Endothelial cell of umbilical vein (primary cell): ENCODE measurements around the gene IFT74. TPM values are rescaled to one million over a fixed set of nuclear protein-coding genes. Genes with fewer than 3 reads are reported as not detected.

Source experiments
- BruUV-seq: library from RNA; stranded (reverse); fragments of 400-500 nt; replicated peaks from 2 replicates; lab custom pipeline; 2021; lab: Mats Ljungman, UMichigan
- CTCF ChIA-PET: fragments of 300-600, 350-600 bp; sonication (Branson Sonifier 250); formaldehyde crosslinking; loops from one replicate; lab custom pipeline; 2021; ENCODE audit warnings: antibody characterized with exemption, inconsistent platforms; lab: Charles Lee
- POLR2A ChIA-PET: fragments of 300-600, 350-600 bp; sonication (Branson Sonifier 250); formaldehyde crosslinking; loops from one replicate; lab custom pipeline; 2021; ENCODE audit warnings: antibody characterized with exemption, inconsistent platforms; lab: Charles Lee
- DNase-seq: peaks from one replicate; pipeline ENCODE4 v3.0.0-alpha.2; 2011; ENCODE audit warnings: low read depth, low spot score
- FAIRE-seq: peaks from 2 replicates; lab custom pipeline; 2011; peaks lifted over from hg19 to GRCh38; lab: Jason Lieb, UNC
- H2AFZ ChIP-seq: 2 replicates; pipeline ENCODE4 v1.6.0; 2012; ENCODE audit warnings: low read depth, low read length, control low read depth, inconsistent platforms
- H3K27ac ChIP-seq: 2 replicates; pipeline ENCODE4 v1.5.1; 2011; ENCODE audit warnings: low read depth, mild to moderate bottlenecking, control low read depth, low read length, moderate library complexity; ENCODE audit not compliant: insufficient read depth
- H3K27me3 ChIP-seq, 2 experiments: 2 replicates each; pipeline versions ENCODE4 v1.6.0 to v1.6.1; 2011; ENCODE audit warnings: low read length in 2 of 2, mixed read lengths in 1 of 2; ENCODE audit not compliant: control insufficient read depth in 2 of 2, insufficient read depth in 2 of 2
- H3K36me3 ChIP-seq, 2 experiments: 2 replicates in 1 of 2; 3 replicates in 1 of 2; pipeline ENCODE4 v1.5.1; 2011; ENCODE audit warnings: low read length in 2 of 2, mild to moderate bottlenecking in 1 of 2, moderate library complexity in 1 of 2; ENCODE audit not compliant: control insufficient read depth in 2 of 2, insufficient read depth in 2 of 2; ENCODE audit errors: extremely low read depth in 1 of 2
- H3K4me1 ChIP-seq: 3 replicates; pipeline ENCODE4 v1.5.1; 2011; ENCODE audit warnings: mild to moderate bottlenecking, low read length; ENCODE audit not compliant: control insufficient read depth, insufficient read depth; ENCODE audit errors: extremely low read depth
- H3K4me2 ChIP-seq: 2 replicates; pipeline ENCODE4 v1.6.1; 2011; ENCODE audit warnings: low read length, control low read depth, mixed read lengths; ENCODE audit not compliant: insufficient read depth
- H3K4me3 ChIP-seq, 3 experiments: fragments of 200-600 bp in 1 of 3; sonication (generic), shearing (Covaris generic) in 1 of 3; replicated peaks in 1 of 3; 2 replicates each; pipeline ENCODE4 v1.5.1; 2011 to 2016; ENCODE audit warnings: control low read depth in 3 of 3, low read length in 3 of 3, mild to moderate bottlenecking in 2 of 3, inconsistent platforms in 1 of 3, low read depth in 1 of 3, moderate library complexity in 1 of 3; ENCODE audit not compliant: insufficient read depth in 1 of 3
- H3K79me2 ChIP-seq: 2 replicates; pipeline ENCODE4 v1.6.0; 2012; ENCODE audit warnings: low read length, inconsistent platforms; ENCODE audit not compliant: control insufficient read depth, insufficient read depth
- H3K9ac ChIP-seq: replicated peaks from 2 replicates; pipeline ENCODE3; 2011; ENCODE audit warnings: low read length, control low read depth; ENCODE audit not compliant: insufficient read depth; ENCODE audit errors: extremely low read depth
- H3K9me1 ChIP-seq: replicated peaks from 3 replicates; pipeline ENCODE4 v1.6.0; 2011; ENCODE audit warnings: mild to moderate bottlenecking, low read length; ENCODE audit not compliant: control insufficient read depth, insufficient read depth; ENCODE audit errors: extremely low read depth
- H3K9me3 ChIP-seq: replicated peaks from 2 replicates; pipeline ENCODE4 v1.5.1; 2012; ENCODE audit warnings: low read length, inconsistent platforms; ENCODE audit not compliant: control insufficient read depth, insufficient read depth
- H4K20me1 ChIP-seq: replicated peaks from 2 replicates; pipeline ENCODE3; 2011; ENCODE audit warnings: mild to moderate bottlenecking, low read length; ENCODE audit not compliant: control insufficient read depth, insufficient read depth; ENCODE audit errors: extremely low read depth
- CTCF ChIP-seq, 2 donors: IDR thresholded peaks; 1 replicate in 1 of 2; 2 replicates in 1 of 2; pipeline ENCODE4 v1.5.1; 2011; ENCODE audit warnings: low read length in 2 of 2, mild to moderate bottlenecking in 2 of 2, moderate library complexity in 2 of 2, control low read depth in 1 of 2, inconsistent platforms in 1 of 2, low read depth in 1 of 2; ENCODE audit not compliant: insufficient read depth in 1 of 2; ENCODE audit errors: extremely low read depth in 1 of 2
- EZH2 ChIP-seq: IDR thresholded peaks from 2 replicates; pipeline ENCODE4 v1.6.1; 2012; ENCODE audit warnings: borderline replicate concordance, low read depth, mild to moderate bottlenecking, moderate library complexity, low read length, inconsistent platforms; ENCODE audit not compliant: severe bottlenecking
- FOS ChIP-seq: IDR thresholded peaks from 2 replicates; pipeline ENCODE4 v1.6.1; 2011; ENCODE audit warnings: mild to moderate bottlenecking, low read length, moderate library complexity, borderline replicate concordance; ENCODE audit not compliant: insufficient read depth
- GATA2 ChIP-seq: IDR thresholded peaks from 2 replicates; pipeline ENCODE4 v1.7.0; 2011; ENCODE audit warnings: low read depth, mild to moderate bottlenecking, moderate library complexity, mixed read lengths, low read length; ENCODE audit not compliant: insufficient read length, insufficient read depth
- JUN ChIP-seq: IDR thresholded peaks from 2 replicates; pipeline ENCODE4 v1.6.1; 2011; ENCODE audit warnings: borderline replicate concordance, low read depth; ENCODE audit not compliant: insufficient read length, insufficient read depth
- MYC ChIP-seq: IDR thresholded peaks from one replicate; pipeline ENCODE4 v1.6.1; 2011; ENCODE audit warnings: mild to moderate bottlenecking, low read depth, low read length
- POLR2A ChIP-seq: IDR thresholded peaks from 2 replicates; pipeline ENCODE4 v1.6.1; 2012; ENCODE audit warnings: low read depth, mild to moderate bottlenecking, control low read depth, low read length
- POLR2AphosphoS5 ChIP-seq: IDR thresholded peaks from 2 replicates; pipeline ENCODE4 v1.6.1; 2012; ENCODE audit warnings: low read depth, mild to moderate bottlenecking, control low read depth, low read length, moderate library complexity; ENCODE audit not compliant: insufficient read depth
- dilution Hi-C: fragments of 300-500 bp; cut with MboI; formaldehyde crosslinking; loops from one replicate; pipeline ENCODE4 v1.15.0; 2019; ENCODE audit warnings: low sequenced_read_pairs; ENCODE audit not compliant: extremely low pct_ligation_motif_present
- intact Hi-C: fragments of 100-400 bp; cut with micrococcal nuclease; formaldehyde crosslinking; loops from one replicate; pipeline ENCODE4 v1.10.0; 2022
- polyA plus RNA-seq, 4 experiments: library from polyadenylated mRNA; depleted of rRNA in 3 of 4; stranded (reverse) in 3 of 4; unstranded in 1 of 4; fragments of >200 nt; gene quantifications; 2 replicates each; pipeline versions ENCODE4 v1.2.1 to v1.2.3, GENCODE V29; 2011 to 2012; ENCODE audit warnings: missing spikeins in 1 of 4
- total RNA-seq: library from RNA; stranded (reverse); gene quantifications from 2 replicates; pipeline ENCODE4 v1.2.3, GENCODE V29; 2021
- TF ChIP-seq, protein P1 (sequence below): IDR thresholded peaks from 2 replicates; pipeline ENCODE4 v1.6.1; 2011; ENCODE audit not compliant: insufficient read depth, insufficient read length

IFT74 gene
- total and polyA plus RNA-seq, 2 donors (not counting 3 experiments of a cell fraction or from before 2014, with no cell fraction given) = 3.4 to 10.8 TPM

- BruUV-seq = no TSS peak
- Histone ChIP-seq H3K4me1 (peaks cover 15% of the 10 kb centered on the region), H3K36me3 (no peaks in the 10 kb centered on the region), H4K20me1 (no peaks in the 10 kb centered on the region), H3K4me3 (peak overlapping the region; percentile 70 to 90 (median 80)), H3K9ac (peak overlapping the region; percentile 90), H3K9me1 (no peaks in the 10 kb centered on the region), H2AFZ (peak overlapping the region; percentile 53), H3K79me2 (peaks cover 42% of the 10 kb centered on the region), H3K27me3 (no peaks in the 10 kb centered on the region), H3K9me3 (no peaks in the 10 kb centered on the region), H3K27ac (peak overlapping the region; percentile 90), H3K4me2 (peak overlapping the region; percentile 98)
- POLR2A ChIA-PET = interaction anchor here (0.7 to 1.5 kb wide), 2 partner anchors 8 to 686 kb away, joined by 3 to 15 read pairs; partner anchors contain the start of gene IFT74
- CTCF ChIA-PET = interaction anchor here (0.8 kb wide), 1 partner anchor 55 kb away, joined by 3 read pairs; the partner anchor contains the start of gene CAAP1
- intact Hi-C loops = loop anchor here (1.0 to 5.0 kb wide), 3 partner anchors 9 to 170 kb away; partner anchors contain the start of genes CAAP1 and IFT74
- FAIRE-seq = no peak
- DNase-seq = no peak
- dilution Hi-C loops = no loop called here
- TF ChIP-seq GATA2 (no peak), CTCF (IDR thresholded peaks at IDR 0.05; ENCODE audit: extremely low read depth in 1 of 2, insufficient read depth in 1 of 2, low read depth in 1 of 2, low read length in 2 of 2) (no peak), POLR2A (no peak), JUN (no peak), EZH2 (no peak), MYC (no peak), FOS (no peak), POLR2AphosphoS5 (no peak)
- TF ChIP-seq, protein P1, sequence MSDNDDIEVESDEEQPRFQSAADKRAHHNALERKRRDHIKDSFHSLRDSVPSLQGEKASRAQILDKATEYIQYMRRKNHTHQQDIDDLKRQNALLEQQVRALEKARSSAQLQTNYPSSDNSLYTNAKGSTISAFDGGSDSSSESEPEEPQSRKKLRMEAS = no peak
These were observed 8.5 kb upstream of the IFT74 start for GRCh38 chr9:26947736-26948135.
